CD4-positive, alpha-beta T cell (primary cell): Measurements from ENCODE around the gene TDRD9. TPM values are rescaled to one million over a fixed set of nuclear protein-coding genes. Genes with fewer than 3 reads are reported as not detected.

Source experiments
- ATAC-seq: fragments of 200-7000 bp; cut with Tn5 transposase; one replicate; pipeline ENCODE4 v1.10.0; 2022; ENCODE audit warnings: mild to moderate bottlenecking; ENCODE audit not compliant: poor library complexity
- CTCF ChIA-PET: fragments of 350-600 bp; sonication (Branson Sonifier 250); formaldehyde crosslinking; loops from one replicate; lab custom pipeline; 2021; ENCODE audit warnings: antibody characterized with exemption, inconsistent platforms; lab: Charles Lee
- POLR2A ChIA-PET: fragments of 350-600 bp; sonication (Branson Sonifier 250); formaldehyde crosslinking; loops from one replicate; lab custom pipeline; 2021; ENCODE audit warnings: antibody characterized with exemption, inconsistent platforms; lab: Charles Lee
- DNase-seq, 14 experiments: peaks; one replicate each; pipeline ENCODE4 v3.0.0-alpha.2; 2013 to 2020; ENCODE audit warnings: mixed read lengths in 2 of 14
- H3K27ac ChIP-seq, 2 donors: one replicate each; pipeline versions ENCODE4 v1.5.1 to v1.7.0; 2013; ENCODE audit warnings: low read length in 2 of 2, low read depth in 1 of 2, mild to moderate bottlenecking in 1 of 2
- H3K27me3 ChIP-seq, 2 experiments: 1 replicate in 1 of 2; 2 replicates in 1 of 2; pipeline versions ENCODE4 v1.6.1 to v1.7.0; 2013; ENCODE audit warnings: low read length in 2 of 2, control low read depth in 1 of 2, mild to moderate bottlenecking in 1 of 2, moderate library complexity in 1 of 2; ENCODE audit not compliant: insufficient read depth in 2 of 2, control insufficient read depth in 1 of 2
- H3K36me3 ChIP-seq: one replicate; pipeline ENCODE4 v1.6.1; 2013; ENCODE audit warnings: low read length, control low read depth; ENCODE audit not compliant: insufficient read depth
- H3K4me1 ChIP-seq: one replicate; pipeline ENCODE4 v1.6.1; 2013; ENCODE audit warnings: low read length, control low read depth; ENCODE audit not compliant: insufficient read depth
- H3K4me3 ChIP-seq: one replicate; pipeline ENCODE4 v1.5.1; 2013; ENCODE audit warnings: mild to moderate bottlenecking, low read length, moderate library complexity
- H3K9me3 ChIP-seq, 2 experiments: 1 replicate in 1 of 2; 2 replicates in 1 of 2; pipeline versions ENCODE4 v1.6.1 to v1.7.0; 2013; ENCODE audit warnings: low read length in 2 of 2, mild to moderate bottlenecking in 2 of 2, control low read depth in 1 of 2, moderate library complexity in 1 of 2; ENCODE audit not compliant: control insufficient read depth in 1 of 2, insufficient read depth in 1 of 2
- H3K27ac Mint-ChIP-seq: one replicate; pipeline ENCODE4 v1.8.0; 2020; ENCODE audit warnings: mixed read lengths
- H3K27me3 Mint-ChIP-seq: one replicate; pipeline ENCODE4 v1.8.0; 2021; ENCODE audit warnings: mixed read lengths
- H3K36me3 Mint-ChIP-seq: one replicate; pipeline ENCODE4 v1.8.0; 2021; ENCODE audit warnings: low read depth, mixed read lengths
- H3K4me1 Mint-ChIP-seq: one replicate; pipeline ENCODE4 v1.8.0; 2021; ENCODE audit warnings: low read depth, mixed read lengths
- H3K4me3 Mint-ChIP-seq: one replicate; pipeline ENCODE4 v1.8.0; 2020; ENCODE audit warnings: mild to moderate bottlenecking, mixed read lengths
- H3K9me3 Mint-ChIP-seq: one replicate; pipeline ENCODE4 v1.8.0; 2020; ENCODE audit warnings: mixed read lengths
- CTCF ChIP-seq: fragments of 200-600 bp; IDR thresholded peaks from one replicate; pipeline ENCODE4 v1.8.0; 2022; ENCODE audit warnings: antibody characterized with exemption, mild to moderate bottlenecking
- intact Hi-C, 2 experiments: fragments of 100-400 bp; cut with DNase I in 1 of 2; cut with micrococcal nuclease in 1 of 2; formaldehyde crosslinking; loops; one replicate each; pipeline versions ENCODE4 v1.15.1 to v1.9.0; 2023 to 2025; cut with DNase I, micrococcal nuclease
- total RNA-seq, 174 experiments: library from RNA in 2 of 174; stranded (reverse) in 2 of 174; gene quantifications; one replicate each; pipeline ENCODE4 v1.2.3 and lab custom pipeline; 2021 to 2026

TDRD9 gene
- total RNA-seq, 2 experiments from 2014 or later: 0.17 to 0.27 TPM

GRCh38 chr14:104064003-104064402, 135.7 kb downstream of the TDRD9 start:
- TF ChIP-seq CTCF: no peak
- H3K4me3 ChIP-seq: no peak overlapping the region
- H3K4me1 ChIP-seq: no peaks in the 10 kb centered on the region
- ATAC-seq (no peak), DNase-seq (no peak)
- Mint-ChIP-seq H3K4me3 (no peak overlapping the region), H3K27me3 (peaks cover 82% of the 10 kb centered on the region), H3K36me3 (no peaks in the 10 kb centered on the region), H3K4me1 (no peaks in the 10 kb centered on the region), H3K9me3 (peaks cover 8% of the 10 kb centered on the region), H3K27ac (no peak overlapping the region)
- H3K27me3 ChIP-seq: peaks cover 12 to 27% of the 10 kb centered on the region in 2 experiments
- no peaks in the 10 kb centered on the region for H3K36me3 ChIP-seq
- H3K9me3 ChIP-seq: peaks cover 10 to 13% of the 10 kb centered on the region in 2 experiments
- ChIA-PET POLR2A (no interaction called here), CTCF (interaction anchor here (1.2 kb wide), 1 partner anchor 14 kb away, joined by 4 read pairs; no protein-coding TSS in a partner anchor)
- intact Hi-C loops: no loop called here
- no peak overlapping the region for H3K27ac ChIP-seq

- Mint-ChIP-seq H3K4me3 (no peak overlapping the region), H3K36me3 (no peaks in the 10 kb centered on the region), H3K9me3 (peaks cover 8% of the 10 kb centered on the region), H3K4me1 (no peaks in the 10 kb centered on the region), H3K27me3 (peaks cover 72% of the 10 kb centered on the region), H3K27ac (no peak overlapping the region)
- DNase-seq (no peak), ATAC-seq (no peak)
- TF ChIP-seq CTCF: no peak
- ChIA-PET POLR2A (no interaction called here), CTCF (no interaction called here)
- no peak overlapping the region for H3K4me3 ChIP-seq
- H3K27ac ChIP-seq: no peak overlapping the region
- no peaks in the 10 kb centered on the region for H3K36me3 ChIP-seq
- intact Hi-C loops: no loop called here
- peaks cover 10 to 13% of the 10 kb centered on the region in 2 experiments for H3K9me3 ChIP-seq
- no peaks in the 10 kb centered on the region for H3K4me1 ChIP-seq
- H3K27me3 ChIP-seq: peaks cover 12 to 21% of the 10 kb centered on the region in 2 experiments
Observed at GRCh38 chr14:104066279-104066678, 138.0 kb downstream of the TDRD9 start.

GRCh38 chr14:104066719-104067295, 138.6 kb downstream of the TDRD9 start:
- H3K4me3 Mint-ChIP-seq: no peak overlapping the region
- Histone ChIP-seq H3K4me3 (no peak overlapping the region), H3K9me3 (peaks cover 10 to 13% of the 10 kb centered on the region in 2 experiments), H3K36me3 (no peaks in the 10 kb centered on the region), H3K27me3 (peaks cover 12 to 21% of the 10 kb centered on the region in 2 experiments), H3K4me1 (no peaks in the 10 kb centered on the region), H3K27ac (no peak overlapping the region)
- ATAC-seq (no peak), DNase-seq (no peak)
- no peak for TF ChIP-seq CTCF
- peaks cover 66% of the 10 kb centered on the region for H3K27me3 Mint-ChIP-seq
- H3K4me1 Mint-ChIP-seq: no peaks in the 10 kb centered on the region
- H3K27ac Mint-ChIP-seq: no peak overlapping the region
- POLR2A ChIA-PET: no interaction called here
- H3K36me3 Mint-ChIP-seq: no peaks in the 10 kb centered on the region
- H3K9me3 Mint-ChIP-seq: peaks cover 8% of the 10 kb centered on the region
- CTCF ChIA-PET: no interaction called here
- intact Hi-C loops: no loop called here
